Activated naive CD4-positive, alpha-beta T cell treated with anti-CD3 and anti-CD28 coated beads, Interleukin-2, amount 10 ng/mL, durations not matched to agents 5 hours and 36 hours (primary cell): Measurements from ENCODE around the gene TUBD1. TPM values are rescaled to one million over a fixed set of nuclear protein-coding genes. Genes with fewer than 3 reads are reported as not detected.

Source experiments
- microRNA-seq: library from miRNA; unstranded; fragments of <30 nt; microRNA quantifications from one replicate; pipeline ENCODE4 v1.2.0, GENCODE V29; 2022; ENCODE audit warnings: borderline microRNAs expressed, borderline replicate concordance
- total RNA-seq, 2 experiments: library from RNA; stranded (reverse); gene quantifications; one replicate each; pipeline ENCODE4 v1.2.3, GENCODE V29; 2021

Gene TUBD1, protein sequence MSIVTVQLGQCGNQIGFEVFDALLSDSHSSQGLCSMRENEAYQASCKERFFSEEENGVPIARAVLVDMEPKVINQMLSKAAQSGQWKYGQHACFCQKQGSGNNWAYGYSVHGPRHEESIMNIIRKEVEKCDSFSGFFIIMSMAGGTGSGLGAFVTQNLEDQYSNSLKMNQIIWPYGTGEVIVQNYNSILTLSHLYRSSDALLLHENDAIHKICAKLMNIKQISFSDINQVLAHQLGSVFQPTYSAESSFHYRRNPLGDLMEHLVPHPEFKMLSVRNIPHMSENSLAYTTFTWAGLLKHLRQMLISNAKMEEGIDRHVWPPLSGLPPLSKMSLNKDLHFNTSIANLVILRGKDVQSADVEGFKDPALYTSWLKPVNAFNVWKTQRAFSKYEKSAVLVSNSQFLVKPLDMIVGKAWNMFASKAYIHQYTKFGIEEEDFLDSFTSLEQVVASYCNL
- total RNA-seq = 10 to 100 TPM; 10.3 to 12.4 TPM

DNA sequence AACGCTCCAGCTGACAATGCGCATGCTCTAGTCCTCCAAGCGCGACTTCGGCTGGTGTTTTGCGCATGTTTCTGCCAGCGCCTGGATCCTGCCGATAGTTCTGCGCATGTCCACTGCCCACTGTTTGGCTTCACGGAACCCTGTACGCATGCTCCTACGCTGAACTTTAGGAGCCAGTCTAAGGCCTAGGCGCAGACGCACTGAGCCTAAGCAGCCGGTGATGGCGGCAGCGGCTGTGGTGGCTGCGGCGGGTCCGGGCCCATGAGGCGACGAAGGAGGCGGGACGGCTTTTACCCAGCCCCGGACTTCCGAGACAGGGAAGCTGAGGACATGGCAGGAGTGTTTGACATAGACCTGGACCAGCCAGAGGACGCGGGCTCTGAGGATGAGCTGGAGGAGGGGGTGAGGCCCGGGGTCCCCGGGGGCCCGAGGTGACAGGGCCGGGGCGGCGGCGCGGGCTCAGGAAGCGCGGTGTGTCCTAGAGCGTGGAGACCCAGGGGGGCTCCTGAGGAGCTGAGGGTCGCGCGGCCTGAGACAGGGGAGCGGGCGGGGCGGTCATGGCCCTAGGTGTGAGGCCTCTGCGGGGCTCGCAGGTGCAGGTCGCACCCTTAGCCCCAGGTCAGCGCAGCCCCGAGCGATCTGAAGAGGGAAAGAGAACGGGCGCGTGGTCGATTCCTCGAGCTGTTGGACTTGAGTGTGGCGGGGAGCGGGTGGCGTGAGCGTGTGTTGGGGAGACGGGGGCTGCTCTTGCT is at the start of gene TUBD1, which contains the start of gene RPS6KB1:
TSS of gene TUBD1 (minus strand) at position 20 of the 752 bp plus-strand sequence. CDS start 1,941 bp downstream, outside the sequence.
TSS of gene RPS6KB1 (plus strand) at position 198 of the 752 bp plus-strand sequence. CDS start at position 262, 64 bp downstream.

Small RNA genes within 50 kb of the gene (microRNA-seq; reads per million reads assigned to microRNA genes)
- 545,682 reads per million, percentile 100 among the genes with 10 or more reads in this experiment for gene MIR21

Other genes with a start within 250 kb of the TUBD1 start
- 10 to 100 TPM; 17.5 to 19.1 TPM for gene PTRH2, start 185.5 kb downstream of the TUBD1 start, total RNA-seq
- 100 to 1,000 TPM; 189 to 206 TPM for gene VMP1, start 185.3 kb downstream of the TUBD1 start, total RNA-seq
- gene RPS6KB1, start 178 bp upstream of the TUBD1 start, total RNA-seq = 10 to 100 TPM; 44.4 to 52.3 TPM
- gene RNFT1, start 71.8 kb upstream of the TUBD1 start, total RNA-seq = 10 to 100 TPM; 17.5 to 17.6 TPM
- gene HEATR6, start 186.0 kb upstream of the TUBD1 start, total RNA-seq = 10 to 100 TPM; 24.9 to 25.3 TPM